GM23338 (cell line): ENCODE results near the gene SPZ1. TPM values are rescaled to one million over a fixed set of nuclear protein-coding genes. Genes with fewer than 3 reads are reported as not detected.

Experiments
- ATAC-seq: fragments of 200-7000 bp; cut with Tn5 transposase; 3 replicates; pipeline ENCODE4 v1.9.1; 2020
- DNase-seq: peaks from one replicate; pipeline ENCODE4 v3.0.0-alpha.2; 2015; ENCODE audit warnings: low spot score
- H2AFZ ChIP-seq: fragments of 200-600 bp; sonication (generic); 2 replicates; pipeline ENCODE4 v1.8.0; 2016; ENCODE audit warnings: antibody characterized with exemption, mild to moderate bottlenecking, moderate library complexity
- H3F3A ChIP-seq: fragments of 200-600 bp; sonication (generic); replicated peaks from 2 replicates; pipeline ENCODE4 v1.8.0; 2017; ENCODE audit warnings: antibody characterized with exemption, mixed run types, low read depth
- H3K27ac ChIP-seq: fragments of 200-600 bp; sonication (generic); 2 replicates; pipeline ENCODE4 v1.6.1; 2016; ENCODE audit warnings: low read depth
- H3K27me3 ChIP-seq: fragments of 200-600 bp; sonication (generic); 2 replicates; pipeline ENCODE4 v1.8.0; 2016; ENCODE audit warnings: mild to moderate bottlenecking, mixed run types, moderate library complexity; ENCODE audit not compliant: insufficient read depth
- H3K36me3 ChIP-seq: fragments of 200-600 bp; sonication (generic); 2 replicates; pipeline ENCODE4 v1.8.0; 2016; ENCODE audit warnings: mild to moderate bottlenecking; ENCODE audit not compliant: insufficient read depth
- H3K4me1 ChIP-seq: fragments of 200-600 bp; sonication (generic); 2 replicates; pipeline ENCODE4 v1.8.0; 2016; ENCODE audit warnings: mild to moderate bottlenecking, moderate library complexity; ENCODE audit not compliant: insufficient read depth
- H3K4me2 ChIP-seq: fragments of 200-600 bp; sonication (generic); 2 replicates; pipeline ENCODE4 v1.7.1; 2017; ENCODE audit warnings: mixed run types
- H3K4me3 ChIP-seq: fragments of 200-600 bp; sonication (generic); 2 replicates; pipeline ENCODE4 v1.6.1; 2016; ENCODE audit warnings: mixed run types
- H3K79me2 ChIP-seq: fragments of 200-600 bp; sonication (generic); replicated peaks from 2 replicates; pipeline ENCODE4 v1.8.0; 2017; ENCODE audit warnings: mild to moderate bottlenecking; ENCODE audit not compliant: insufficient read depth
- H3K9me2 ChIP-seq: fragments of 200-600 bp; sonication (generic); 2 replicates; pipeline ENCODE4 v1.8.0; 2017; ENCODE audit not compliant: insufficient read depth
- H4K20me1 ChIP-seq: fragments of 200-600 bp; sonication (generic); replicated peaks from 2 replicates; pipeline ENCODE4 v1.8.0; 2017; ENCODE audit warnings: mild to moderate bottlenecking; ENCODE audit not compliant: insufficient read depth
- H3K27ac Mint-ChIP-seq: 2 replicates; pipeline ENCODE4 v1.8.0; 2020; ENCODE audit warnings: inconsistent platforms, mild to moderate bottlenecking, moderate library complexity, mixed read lengths
- H3K27me3 Mint-ChIP-seq: 3 replicates; pipeline ENCODE4 v1.8.0; 2022; ENCODE audit warnings: low read depth, mild to moderate bottlenecking, moderate library complexity, mixed read lengths, inconsistent platforms; ENCODE audit not compliant: insufficient read depth, poor library complexity
- H3K36me3 Mint-ChIP-seq: 3 replicates; pipeline ENCODE4 v1.8.0; 2021; ENCODE audit warnings: low read depth, mild to moderate bottlenecking, inconsistent platforms, moderate library complexity, mixed read lengths
- H3K4me1 Mint-ChIP-seq: 3 replicates; pipeline ENCODE4 v1.8.0; 2020; ENCODE audit warnings: mild to moderate bottlenecking, inconsistent platforms, mixed read lengths
- H3K4me3 Mint-ChIP-seq: 3 replicates; pipeline ENCODE4 v1.8.0; 2021; ENCODE audit warnings: moderate library complexity, mild to moderate bottlenecking, inconsistent platforms, mixed read lengths
- H3K9me3 Mint-ChIP-seq: 3 replicates; pipeline ENCODE4 v1.8.0; 2020; ENCODE audit warnings: moderate library complexity, mild to moderate bottlenecking, inconsistent platforms, mixed read lengths
- CREB1 ChIP-seq: fragments of 250-450 bp; sonication (Bioruptor Pico); IDR thresholded peaks from 2 replicates; pipeline ENCODE4 v1.5.0; 2020; ENCODE audit warnings: low read depth, mild to moderate bottlenecking, moderate library complexity
- ETS1 ChIP-seq: IDR thresholded peaks from 2 replicates; pipeline ENCODE4 v1.6.1; 2016; ENCODE audit warnings: antibody characterized with exemption
- EZH2 ChIP-seq: fragments of 200-600 bp; sonication (generic); IDR thresholded peaks from one replicate; pipeline ENCODE4 v1.8.0; 2017; ENCODE audit warnings: antibody characterized with exemption, mild to moderate bottlenecking, low read depth; ENCODE audit not compliant: unreplicated experiment
- EZH2phosphoT487 ChIP-seq: fragments of 200-600 bp; sonication (generic); IDR thresholded peaks from one replicate; pipeline ENCODE4 v1.8.1; 2018; ENCODE audit warnings: antibody characterized with exemption; ENCODE audit not compliant: unreplicated experiment
- JUNB ChIP-seq: IDR thresholded peaks from one replicate; pipeline ENCODE4 v1.6.1; 2016; ENCODE audit warnings: antibody characterized with exemption; ENCODE audit not compliant: unreplicated experiment
- NANOG ChIP-seq: IDR thresholded peaks from 2 replicates; pipeline ENCODE4 v1.6.1; 2016; ENCODE audit warnings: antibody characterized with exemption, borderline replicate concordance
- POLR2AphosphoS5 ChIP-seq: IDR thresholded peaks from 2 replicates; pipeline ENCODE4 v1.6.1; 2016; ENCODE audit warnings: antibody characterized with exemption, low read depth
- STAT1 ChIP-seq: IDR thresholded peaks from one replicate; pipeline ENCODE4 v1.6.1; 2016; ENCODE audit warnings: antibody characterized with exemption; ENCODE audit not compliant: unreplicated experiment
- ZNF331 ChIP-seq: fragments of 250-450 bp; sonication (Bioruptor Pico); IDR thresholded peaks from 2 replicates; pipeline ENCODE4 v1.5.0; 2020; ENCODE audit warnings: low read depth, mild to moderate bottlenecking, moderate library complexity
- polyA plus RNA-seq: library from polyadenylated mRNA; unstranded; fragments of >200 nt; fragmentation: Nextera tagmentation; extraction: Ambion mirVana; gene quantifications from 2 replicates; pipeline ENCODE4 v1.2.1, GENCODE V29; 2016
- total RNA-seq: library from RNA; depleted of rRNA; stranded (reverse); fragments of >200 nt; shearing (Covaris generic); gene quantifications from 2 replicates; pipeline ENCODE4 v1.2.3, GENCODE V29; 2014
- TF ChIP-seq, protein P1 (sequence below), 2 experiments: fragments of 200-600 bp in 1 of 2; sonication (generic) in 1 of 2; conservative IDR thresholded peaks; 2 replicates each; pipeline versions ENCODE4 v1.5.1 to v1.6.1; 2016 to 2017; ENCODE audit warnings: antibody characterized with exemption in 2 of 2, low read depth in 2 of 2, mild to moderate bottlenecking in 2 of 2, moderate library complexity in 1 of 2
- TF ChIP-seq, protein P2 (sequence below): fragments of 250-450 bp; sonication (Bioruptor Pico); IDR thresholded peaks from 2 replicates; pipeline ENCODE4 v1.5.0; 2020; ENCODE audit warnings: mild to moderate bottlenecking, moderate library complexity

SPZ1 gene
- total and polyA plus RNA-seq, 2 experiments from 2014 or later: not detected

DNA sequence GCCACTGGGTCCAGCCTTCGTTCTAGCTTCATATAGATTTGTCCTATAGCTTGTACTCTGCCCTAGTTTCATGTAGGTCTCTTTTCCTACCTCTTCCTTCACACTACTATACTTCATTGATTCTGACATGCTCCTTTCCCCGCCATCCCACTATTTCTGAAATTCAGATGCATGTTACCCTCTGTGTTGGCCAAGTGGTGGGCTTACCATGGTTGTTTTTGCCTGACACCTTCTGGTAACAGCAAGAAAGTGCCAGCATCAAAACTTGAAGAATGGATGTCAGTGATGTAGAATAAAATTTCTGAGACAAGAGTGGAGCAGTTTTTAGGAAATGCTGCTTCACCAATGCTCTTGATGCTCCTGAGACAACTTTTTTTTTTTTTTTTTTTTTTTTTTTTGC is 44.5 kb upstream of the SPZ1 start:
- peak; percentile 78 for DNase-seq
- Histone ChIP-seq H3K9me2 (no peaks in the 10 kb centered on the region), H4K20me1 (no peaks in the 10 kb centered on the region), H3K27me3 (no peaks in the 10 kb centered on the region), H3K4me1 (no peaks in the 10 kb centered on the region), H3K79me2 (no peaks in the 10 kb centered on the region), H3K4me3 (no peak overlapping the region), H2AFZ (no peak overlapping the region), H3K4me2 (no peak overlapping the region), H3K27ac (no peak overlapping the region), H3F3A (0 out of 2 replicates have a peak, but pooled peaks cover 2% of the 10 kb centered on the region), H3K36me3 (no peaks in the 10 kb centered on the region)
- no peaks in the 10 kb centered on the region for H3K4me1 Mint-ChIP-seq
- peaks cover 3% of the 10 kb centered on the region for H3K27me3 Mint-ChIP-seq
- H3K36me3 Mint-ChIP-seq: no peaks in the 10 kb centered on the region
- no peak for TF ChIP-seq ZNF331 (CRISPR knock-in tag)
- TF ChIP-seq, protein P1, sequence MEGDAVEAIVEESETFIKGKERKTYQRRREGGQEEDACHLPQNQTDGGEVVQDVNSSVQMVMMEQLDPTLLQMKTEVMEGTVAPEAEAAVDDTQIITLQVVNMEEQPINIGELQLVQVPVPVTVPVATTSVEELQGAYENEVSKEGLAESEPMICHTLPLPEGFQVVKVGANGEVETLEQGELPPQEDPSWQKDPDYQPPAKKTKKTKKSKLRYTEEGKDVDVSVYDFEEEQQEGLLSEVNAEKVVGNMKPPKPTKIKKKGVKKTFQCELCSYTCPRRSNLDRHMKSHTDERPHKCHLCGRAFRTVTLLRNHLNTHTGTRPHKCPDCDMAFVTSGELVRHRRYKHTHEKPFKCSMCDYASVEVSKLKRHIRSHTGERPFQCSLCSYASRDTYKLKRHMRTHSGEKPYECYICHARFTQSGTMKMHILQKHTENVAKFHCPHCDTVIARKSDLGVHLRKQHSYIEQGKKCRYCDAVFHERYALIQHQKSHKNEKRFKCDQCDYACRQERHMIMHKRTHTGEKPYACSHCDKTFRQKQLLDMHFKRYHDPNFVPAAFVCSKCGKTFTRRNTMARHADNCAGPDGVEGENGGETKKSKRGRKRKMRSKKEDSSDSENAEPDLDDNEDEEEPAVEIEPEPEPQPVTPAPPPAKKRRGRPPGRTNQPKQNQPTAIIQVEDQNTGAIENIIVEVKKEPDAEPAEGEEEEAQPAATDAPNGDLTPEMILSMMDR (conservative IDR thresholded peaks at IDR 0.05; ENCODE audit: low read depth in 2 of 2): peak; percentile 82 to 92
- no peaks in the 10 kb centered on the region for H3K9me3 Mint-ChIP-seq
- peak; percentile 90 for ATAC-seq
- H3K27ac Mint-ChIP-seq: no peak overlapping the region
- H3K4me3 Mint-ChIP-seq: no peak overlapping the region

- no peaks in the 10 kb centered on the region for H3K79me2 ChIP-seq
- no peaks in the 10 kb centered on the region for H3K36me3 ChIP-seq
- Mint-ChIP-seq H3K27me3 (peaks cover 5% of the 10 kb centered on the region), H3K9me3 (no peaks in the 10 kb centered on the region), H3K4me3 (no peak overlapping the region), H3K4me1 (no peaks in the 10 kb centered on the region), H3K27ac (no peak overlapping the region), H3K36me3 (no peaks in the 10 kb centered on the region)
- H4K20me1 ChIP-seq: no peaks in the 10 kb centered on the region
- H2AFZ ChIP-seq: no peak overlapping the region
- DNase-seq (no peak), ATAC-seq (no peak)
- no peak overlapping the region for H3K27ac ChIP-seq
- no peak overlapping the region for H3K4me2 ChIP-seq
- no peaks in the 10 kb centered on the region for H3K27me3 ChIP-seq
- H3K4me3 ChIP-seq: no peak overlapping the region
- H3K9me2 ChIP-seq: no peaks in the 10 kb centered on the region
- H3F3A ChIP-seq: 0 out of 2 replicates have a peak, but pooled peaks cover 2% of the 10 kb centered on the region
- H3K4me1 ChIP-seq: no peaks in the 10 kb centered on the region
- TF ChIP-seq CREB1 (CRISPR knock-in tag) (no peak), EZH2phosphoT487 (no peak), STAT1 (no peak), ZNF331 (CRISPR knock-in tag) (no peak), JUNB (no peak), EZH2 (no peak), POLR2AphosphoS5 (no peak), ETS1 (no peak), NANOG (no peak)
- TF ChIP-seq, protein P1 (conservative IDR thresholded peaks at IDR 0.05; ENCODE audit: low read depth in 2 of 2): no peak
- TF ChIP-seq, protein P2, sequence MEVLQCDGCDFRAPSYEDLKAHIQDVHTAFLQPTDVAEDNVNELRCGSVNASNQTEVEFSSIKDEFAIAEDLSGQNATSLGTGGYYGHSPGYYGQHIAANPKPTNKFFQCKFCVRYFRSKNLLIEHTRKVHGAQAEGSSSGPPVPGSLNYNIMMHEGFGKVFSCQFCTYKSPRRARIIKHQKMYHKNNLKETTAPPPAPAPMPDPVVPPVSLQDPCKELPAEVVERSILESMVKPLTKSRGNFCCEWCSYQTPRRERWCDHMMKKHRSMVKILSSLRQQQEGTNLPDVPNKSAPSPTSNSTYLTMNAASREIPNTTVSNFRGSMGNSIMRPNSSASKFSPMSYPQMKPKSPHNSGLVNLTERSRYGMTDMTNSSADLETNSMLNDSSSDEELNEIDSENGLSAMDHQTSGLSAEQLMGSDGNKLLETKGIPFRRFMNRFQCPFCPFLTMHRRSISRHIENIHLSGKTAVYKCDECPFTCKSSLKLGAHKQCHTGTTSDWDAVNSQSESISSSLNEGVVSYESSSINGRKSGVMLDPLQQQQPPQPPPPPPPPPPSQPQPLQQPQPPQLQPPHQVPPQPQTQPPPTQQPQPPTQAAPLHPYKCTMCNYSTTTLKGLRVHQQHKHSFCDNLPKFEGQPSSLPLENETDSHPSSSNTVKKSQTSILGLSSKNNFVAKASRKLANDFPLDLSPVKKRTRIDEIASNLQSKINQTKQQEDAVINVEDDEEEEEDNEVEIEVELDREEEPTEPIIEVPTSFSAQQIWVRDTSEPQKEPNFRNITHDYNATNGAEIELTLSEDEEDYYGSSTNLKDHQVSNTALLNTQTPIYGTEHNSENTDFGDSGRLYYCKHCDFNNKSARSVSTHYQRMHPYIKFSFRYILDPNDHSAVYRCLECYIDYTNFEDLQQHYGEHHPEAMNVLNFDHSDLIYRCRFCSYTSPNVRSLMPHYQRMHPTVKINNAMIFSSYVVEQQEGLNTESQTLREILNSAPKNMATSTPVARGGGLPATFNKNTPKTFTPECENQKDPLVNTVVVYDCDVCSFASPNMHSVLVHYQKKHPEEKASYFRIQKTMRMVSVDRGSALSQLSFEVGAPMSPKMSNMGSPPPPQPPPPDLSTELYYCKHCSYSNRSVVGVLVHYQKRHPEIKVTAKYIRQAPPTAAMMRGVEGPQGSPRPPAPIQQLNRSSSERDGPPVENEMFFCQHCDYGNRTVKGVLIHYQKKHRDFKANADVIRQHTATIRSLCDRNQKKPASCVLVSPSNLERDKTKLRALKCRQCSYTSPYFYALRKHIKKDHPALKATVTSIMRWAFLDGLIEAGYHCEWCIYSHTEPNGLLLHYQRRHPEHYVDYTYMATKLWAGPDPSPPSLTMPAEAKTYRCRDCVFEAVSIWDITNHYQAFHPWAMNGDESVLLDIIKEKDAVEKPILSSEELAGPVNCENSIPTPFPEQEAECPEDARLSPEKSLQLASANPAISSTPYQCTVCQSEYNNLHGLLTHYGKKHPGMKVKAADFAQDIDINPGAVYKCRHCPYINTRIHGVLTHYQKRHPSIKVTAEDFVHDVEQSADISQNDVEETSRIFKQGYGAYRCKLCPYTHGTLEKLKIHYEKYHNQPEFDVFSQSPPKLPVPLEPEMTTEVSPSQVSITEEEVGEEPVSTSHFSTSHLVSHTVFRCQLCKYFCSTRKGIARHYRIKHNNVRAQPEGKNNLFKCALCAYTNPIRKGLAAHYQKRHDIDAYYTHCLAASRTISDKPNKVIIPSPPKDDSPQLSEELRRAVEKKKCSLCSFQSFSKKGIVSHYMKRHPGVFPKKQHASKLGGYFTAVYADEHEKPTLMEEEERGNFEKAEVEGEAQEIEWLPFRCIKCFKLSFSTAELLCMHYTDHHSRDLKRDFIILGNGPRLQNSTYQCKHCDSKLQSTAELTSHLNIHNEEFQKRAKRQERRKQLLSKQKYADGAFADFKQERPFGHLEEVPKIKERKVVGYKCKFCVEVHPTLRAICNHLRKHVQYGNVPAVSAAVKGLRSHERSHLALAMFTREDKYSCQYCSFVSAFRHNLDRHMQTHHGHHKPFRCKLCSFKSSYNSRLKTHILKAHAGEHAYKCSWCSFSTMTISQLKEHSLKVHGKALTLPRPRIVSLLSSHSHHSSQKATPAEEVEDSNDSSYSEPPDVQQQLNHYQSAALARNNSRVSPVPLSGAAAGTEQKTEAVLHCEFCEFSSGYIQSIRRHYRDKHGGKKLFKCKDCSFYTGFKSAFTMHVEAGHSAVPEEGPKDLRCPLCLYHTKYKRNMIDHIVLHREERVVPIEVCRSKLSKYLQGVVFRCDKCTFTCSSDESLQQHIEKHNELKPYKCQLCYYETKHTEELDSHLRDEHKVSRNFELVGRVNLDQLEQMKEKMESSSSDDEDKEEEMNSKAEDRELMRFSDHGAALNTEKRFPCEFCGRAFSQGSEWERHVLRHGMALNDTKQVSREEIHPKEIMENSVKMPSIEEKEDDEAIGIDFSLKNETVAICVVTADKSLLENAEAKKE (CRISPR knock-in tag): no peak
Measured at GRCh38 chr5:80276186-80276585, 43.6 kb upstream of the SPZ1 start.
